NCI-H2196 (cell line): ENCODE measurements around the gene CPNE4.

Source experiments
- DNase-seq: peaks from one replicate; lab custom pipeline; 2025; ENCODE audit not compliant: unreplicated experiment; lab: John Stamatoyannopoulos, UW

Gene CPNE4

DNA sequence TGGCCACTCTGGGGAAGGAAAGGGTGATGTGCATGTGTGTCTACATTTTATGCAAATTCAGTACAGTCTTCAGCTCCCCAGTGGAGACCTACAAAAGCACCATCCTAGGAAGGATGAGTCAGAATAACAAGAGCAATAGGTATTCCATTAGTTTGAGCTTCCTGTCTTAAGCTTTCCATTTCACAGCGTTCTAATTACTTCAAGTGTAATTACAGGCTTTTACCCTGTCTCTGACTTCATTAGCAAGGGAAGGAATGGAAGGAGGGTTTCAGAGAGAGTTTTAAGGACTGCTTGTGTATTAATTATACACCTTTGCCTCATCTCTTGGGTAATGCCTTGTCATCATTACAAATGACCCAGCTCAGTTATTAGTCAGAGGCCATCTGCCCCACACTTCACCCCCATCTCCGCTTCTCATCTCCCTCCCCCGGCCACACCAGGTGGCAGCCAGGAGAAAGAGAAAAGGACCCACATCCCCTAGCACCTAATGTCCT, 329.2 kb downstream of the CPNE4 start:
- DNase-seq: no peak

- no peak for DNase-seq
These were observed 329.7 kb downstream of the CPNE4 start for GRCh38 chr3:131705099-131705498.

- DNase-seq: no peak
These were observed 330.7 kb downstream of the CPNE4 start for GRCh38 chr3:131704098-131704497.

GRCh38 chr3:131702146-131702545, 332.7 kb downstream of the CPNE4 start:
- no peak for DNase-seq

DNA sequence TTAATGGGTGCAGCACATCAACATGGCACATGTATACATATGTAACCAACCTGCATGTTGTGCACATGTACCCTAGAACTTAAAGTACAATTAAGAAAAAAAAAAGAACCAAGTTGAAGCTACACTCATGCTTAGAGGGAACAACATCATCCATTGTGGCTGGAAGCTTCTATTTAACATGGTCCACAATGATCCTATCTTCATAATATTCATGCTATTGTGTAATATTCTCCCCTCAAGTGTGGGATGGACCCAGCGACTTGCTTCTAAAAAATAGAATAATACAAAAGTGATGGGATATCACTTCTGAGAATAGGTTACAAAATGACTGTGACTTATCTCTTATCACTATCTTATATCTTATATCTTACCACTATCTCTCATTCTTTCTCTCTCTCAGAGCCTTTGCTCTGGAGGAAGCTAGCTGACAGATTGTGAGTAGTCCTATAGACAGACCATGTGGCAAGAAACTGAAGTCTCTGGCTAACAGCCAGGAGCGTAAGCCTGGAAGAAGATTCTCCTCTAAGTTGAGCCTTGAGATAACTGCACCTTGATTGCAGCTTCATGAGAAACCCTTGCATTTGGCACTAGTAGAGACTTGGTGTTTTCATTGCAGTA, 333.6 kb downstream of the CPNE4 start:
- DNase-seq: no peak

- no peak for DNase-seq
These were observed 335.8 kb downstream of the CPNE4 start for GRCh38 chr3:131699001-131699400.

- DNase-seq: no peak
These were observed 340.4 kb downstream of the CPNE4 start for GRCh38 chr3:131694376-131694775.

DNA sequence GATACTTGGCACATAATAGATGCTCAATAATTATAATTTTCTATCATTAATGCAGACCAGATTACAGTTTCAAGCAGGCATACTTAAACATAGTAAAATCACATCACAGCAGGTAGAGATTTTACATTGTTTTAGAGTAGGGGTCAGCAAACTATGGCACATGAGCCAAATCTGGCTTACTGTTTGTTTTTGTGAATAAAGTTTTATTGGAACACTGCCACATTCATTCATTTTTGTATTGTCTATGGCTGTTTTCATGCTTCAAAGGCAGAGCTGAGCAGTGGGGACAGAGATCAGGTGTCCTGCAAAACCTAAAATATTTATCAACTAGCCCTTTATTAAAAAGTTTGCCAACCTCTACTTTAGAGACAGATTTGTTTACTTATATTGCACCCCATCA, 342.5 kb downstream of the CPNE4 start:
- DNase-seq: no peak

DNA sequence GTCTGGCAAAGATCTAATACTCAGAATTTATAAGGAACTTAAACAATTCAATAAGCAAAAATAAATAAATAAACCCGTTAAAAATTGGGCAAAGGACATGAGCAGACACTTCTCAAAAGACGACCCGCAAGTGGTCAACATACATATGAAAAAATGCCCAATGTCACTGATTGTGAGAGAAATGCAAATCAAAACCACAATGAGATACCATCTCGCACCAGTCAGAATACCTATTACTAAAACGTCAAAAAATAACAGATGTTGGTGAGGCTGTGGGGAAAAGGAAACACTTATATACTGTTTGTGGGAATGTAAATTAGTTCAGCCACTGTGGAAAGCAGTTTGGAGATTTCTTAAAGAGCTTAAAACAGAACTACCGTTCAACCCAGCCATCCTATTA, 344.0 kb downstream of the CPNE4 start:
- DNase-seq: no peak

DNA sequence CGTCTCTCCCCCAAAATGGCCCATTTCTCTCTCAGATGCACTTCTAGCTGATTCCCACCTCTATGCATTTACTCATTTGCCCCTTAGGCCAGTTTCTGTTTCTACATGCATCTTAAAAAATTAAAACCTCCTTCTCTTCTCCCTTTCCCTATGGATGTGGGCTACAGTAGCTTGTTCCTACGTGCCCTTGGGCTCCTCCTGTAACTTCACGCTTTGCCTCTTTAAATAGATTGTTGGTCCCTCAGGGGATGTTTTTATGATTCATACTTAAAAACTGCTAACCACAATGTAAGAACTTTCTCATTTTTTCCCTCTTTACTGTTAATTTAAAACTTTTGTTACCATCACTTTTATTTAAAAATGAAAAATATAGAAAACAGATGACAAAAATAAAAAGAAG, 346.4 kb downstream of the CPNE4 start:
- DNase-seq: no peak

DNA sequence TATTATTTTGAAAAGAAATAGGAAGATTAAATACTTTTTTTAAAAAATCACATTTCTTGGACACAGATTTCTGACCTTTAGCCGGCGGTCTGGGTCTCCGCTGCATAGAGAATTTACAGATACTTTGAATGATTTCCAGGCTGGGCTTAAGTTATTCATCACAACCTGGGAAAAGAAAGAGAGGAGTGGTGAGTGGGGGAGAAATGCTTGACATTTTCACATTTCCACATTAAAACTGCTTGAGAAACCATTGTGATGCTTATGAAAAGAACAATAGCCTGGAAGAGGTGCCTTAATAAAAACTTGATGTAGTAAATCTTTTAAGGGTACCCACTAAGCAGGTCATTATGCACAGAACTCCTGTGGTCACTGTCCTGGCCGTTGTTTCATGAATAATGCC, 365.2 kb downstream of the CPNE4 start:
- DNase-seq: no peak

GRCh38 chr3:131658771-131659170, 376.0 kb downstream of the CPNE4 start:
- DNase-seq: no peak

DNA sequence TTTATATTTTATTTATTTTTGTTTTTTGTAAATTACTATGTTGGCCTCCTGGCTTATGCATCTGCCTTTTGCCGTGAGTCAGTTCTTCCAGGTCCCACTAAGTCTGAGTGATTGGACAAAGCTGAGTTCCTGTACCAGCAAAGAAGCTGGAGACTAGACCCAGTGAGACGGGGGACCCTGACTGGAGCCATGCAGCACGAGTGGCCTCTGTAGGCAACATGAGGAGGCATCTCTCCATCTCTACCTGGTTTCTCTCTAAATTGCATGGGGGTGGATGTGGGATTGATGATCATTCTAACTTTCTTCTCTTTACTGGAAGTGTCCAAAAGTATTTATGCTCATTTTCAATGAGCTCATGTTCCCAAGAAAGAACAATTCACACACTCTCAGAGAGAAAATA, 376.7 kb downstream of the CPNE4 start:
- no peak for DNase-seq

DNA sequence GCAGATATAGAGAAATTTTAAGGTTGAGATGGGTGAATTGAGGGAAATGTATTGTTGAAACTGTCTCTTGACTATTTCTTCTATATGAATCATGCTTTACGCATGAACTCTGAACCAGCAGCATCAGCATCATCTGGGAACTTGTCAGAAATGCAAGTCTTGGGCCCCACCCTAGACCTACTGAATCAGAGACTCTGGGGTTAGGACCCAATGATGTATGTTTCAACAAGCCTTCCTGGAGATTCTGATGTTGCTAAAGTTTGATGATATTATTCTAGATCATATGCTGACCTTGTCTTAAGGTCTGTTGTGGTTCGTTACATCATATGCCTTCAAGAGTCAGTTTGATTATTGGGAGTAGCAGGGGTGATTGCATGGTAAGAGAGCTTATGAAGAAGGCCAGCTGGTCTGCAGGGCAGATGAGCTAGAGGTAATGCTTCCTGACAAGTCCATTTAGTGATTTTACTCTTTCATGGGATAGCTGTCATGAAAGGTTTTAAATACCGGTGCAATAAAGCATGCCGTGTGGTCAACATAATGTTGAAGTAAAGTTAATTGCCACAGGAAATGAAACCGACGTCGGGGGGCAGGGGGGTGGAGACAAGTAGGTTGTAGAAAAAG, 379.6 kb downstream of the CPNE4 start:
- DNase-seq: no peak

GRCh38 chr3:131645638-131646037, 389.2 kb downstream of the CPNE4 start:
- DNase-seq: no peak

- DNase-seq: no peak
These were observed 398.5 kb downstream of the CPNE4 start for GRCh38 chr3:131636266-131636775.

- DNase-seq: no peak
These were observed 404.0 kb downstream of the CPNE4 start for GRCh38 chr3:131630807-131631206.

DNA sequence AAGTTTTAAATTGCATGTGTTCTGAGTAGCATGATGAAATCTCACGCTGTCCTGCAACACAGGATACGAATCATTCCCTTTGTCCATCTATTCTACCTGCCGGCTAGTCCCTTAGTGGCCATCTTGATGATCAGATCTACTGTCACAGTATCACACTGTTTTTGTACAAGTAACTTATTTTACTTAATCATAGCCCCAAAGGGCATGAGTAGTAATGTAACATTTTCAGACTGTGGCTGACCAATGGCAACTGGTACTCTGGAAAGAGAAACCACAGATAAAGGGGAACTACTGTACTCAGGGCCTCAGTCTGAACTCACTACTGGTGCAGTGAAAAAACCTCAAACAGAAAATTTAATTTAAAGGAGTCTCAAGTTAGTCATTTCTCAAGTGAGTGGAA, 404.7 kb downstream of the CPNE4 start:
- no peak for DNase-seq

GRCh38 chr3:131623431-131623830, 411.4 kb downstream of the CPNE4 start:
- no peak for DNase-seq

DNA sequence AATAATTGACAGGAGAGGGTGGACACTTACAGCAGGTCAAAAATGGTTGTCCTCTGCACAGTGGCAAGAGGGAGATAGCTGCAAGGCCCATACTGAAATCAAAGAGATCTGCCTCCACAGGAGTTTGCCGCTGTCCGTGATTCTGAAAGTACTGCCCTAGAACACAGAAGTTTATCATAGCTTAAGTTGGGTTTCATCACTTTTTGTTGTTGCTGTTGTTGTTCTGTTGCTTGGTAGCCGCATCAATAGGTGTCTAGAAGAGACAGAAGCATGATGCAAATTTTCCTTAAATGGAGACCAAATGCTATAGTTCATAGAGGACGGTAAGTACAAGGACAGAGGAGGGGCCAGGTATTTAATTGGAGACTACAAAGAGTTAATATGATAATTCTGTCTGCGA, 412.1 kb downstream of the CPNE4 start:
- no peak for DNase-seq

GRCh38 chr3:131620977-131621376, 413.8 kb downstream of the CPNE4 start:
- no peak for DNase-seq

DNA sequence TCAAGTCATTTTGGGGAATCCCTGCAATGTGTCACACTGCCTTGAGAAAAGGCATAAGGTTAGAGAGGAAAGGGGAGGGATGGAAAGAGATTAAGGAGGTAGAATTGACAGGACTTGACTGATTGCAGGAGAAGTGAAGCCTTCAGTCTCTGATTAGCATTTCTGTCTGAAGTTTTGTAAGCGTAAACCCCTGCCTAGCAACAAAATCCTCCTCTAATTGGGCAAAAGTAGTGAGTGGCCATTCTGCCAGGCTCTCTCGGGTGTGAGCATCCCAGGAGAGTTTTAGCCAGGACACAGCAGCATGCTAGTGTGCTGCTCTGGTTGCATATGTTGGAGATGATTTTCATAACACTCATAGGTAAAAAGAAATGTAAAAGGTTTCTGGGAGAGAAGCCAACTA, 415.0 kb downstream of the CPNE4 start:
- no peak for DNase-seq

- DNase-seq: no peak
These were observed 418.1 kb downstream of the CPNE4 start for GRCh38 chr3:131616719-131617118.
